ENCODE data around the gene PRSS56. TPM values are rescaled to one million over a fixed set of nuclear protein-coding genes. Genes with fewer than 3 reads are reported as not detected.
"Not testable (repeated sequence)": the region's sequence is repeated elsewhere in the genome, so short reads cannot be mapped to it uniquely, and the experiment has no call there.

PRSS56 gene
- total RNA-seq, 1 experiment from 2014 or later = not detected

GRCh38 chr2:232568161-232568560, 48.0 kb downstream of the PRSS56 start:
- no peak overlapping the region for H3K4me3 ChIP-seq (ENCODE audit: low read depth, low read length)
- no peak for DNase-seq
- ChIA-PET CTCF (no interaction called here), POLR2A (no interaction called here)
- Mint-ChIP-seq H3K36me3 (ENCODE audit: insufficient read depth, unreplicated experiment) (peaks cover 35% of the 10 kb centered on the region), H3K9me3 (ENCODE audit: unreplicated experiment) (no peaks in the 10 kb centered on the region), H3K4me1 (ENCODE audit: low read depth, unreplicated experiment) (no peaks in the 10 kb centered on the region), H3K27me3 (ENCODE audit: insufficient read depth, unreplicated experiment) (no peaks in the 10 kb centered on the region), H3K27ac (ENCODE audit: unreplicated experiment) (no peak overlapping the region), H3K4me3 (ENCODE audit: unreplicated experiment) (no peak overlapping the region)
- H3K27me3 ChIP-seq (replicated peaks; ENCODE audit: control insufficient read depth, insufficient read depth, low read length) = no peaks in the 10 kb centered on the region
- intact Hi-C loops (cut with micrococcal nuclease; ENCODE audit: unreplicated experiment) = no loop called here
- H3K9me3 ChIP-seq = no peaks in the 10 kb centered on the region
- no peak for TF ChIP-seq CTCF (IDR thresholded peaks at IDR 0.05; ENCODE audit: insufficient read depth in 1 of 2, low read depth in 1 of 2, low read length in 1 of 2, severe bottlenecking in 1 of 2, unreplicated experiment in 1 of 2)
- no peaks in the 10 kb centered on the region for H3K4me1 ChIP-seq
- BruUV-seq (replicated peaks) = no TSS peak
- H3K36me3 ChIP-seq (ENCODE audit: control insufficient read depth, insufficient read depth, low read length) = peaks cover 2% of the 10 kb centered on the region

GRCh38 chr2:232569541-232569940, 49.4 kb downstream of the PRSS56 start:
- POLR2A ChIA-PET = no interaction called here
- Mint-ChIP-seq H3K36me3 (ENCODE audit: insufficient read depth, unreplicated experiment) (peaks cover 41% of the 10 kb centered on the region), H3K4me3 (ENCODE audit: unreplicated experiment) (no peak overlapping the region), H3K27ac (ENCODE audit: unreplicated experiment) (no peak overlapping the region), H3K4me1 (ENCODE audit: low read depth, unreplicated experiment) (no peaks in the 10 kb centered on the region), H3K27me3 (ENCODE audit: insufficient read depth, unreplicated experiment) (no peaks in the 10 kb centered on the region), H3K9me3 (ENCODE audit: unreplicated experiment) (no peaks in the 10 kb centered on the region)
- no TSS peak for BruUV-seq (replicated peaks)
- Histone ChIP-seq H3K4me3 (ENCODE audit: low read depth, low read length) (no peak overlapping the region), H3K27me3 (replicated peaks; ENCODE audit: control insufficient read depth, insufficient read depth, low read length) (no peaks in the 10 kb centered on the region), H3K4me1 (no peaks in the 10 kb centered on the region), H3K36me3 (ENCODE audit: control insufficient read depth, insufficient read depth, low read length) (peaks cover 2% of the 10 kb centered on the region), H3K9me3 (no peaks in the 10 kb centered on the region)
- no peak for DNase-seq
- CTCF ChIA-PET = no interaction called here
- intact Hi-C loops (cut with micrococcal nuclease; ENCODE audit: unreplicated experiment) = no loop called here
- no peak for TF ChIP-seq CTCF (IDR thresholded peaks at IDR 0.05; ENCODE audit: insufficient read depth in 1 of 2, low read depth in 1 of 2, low read length in 1 of 2, severe bottlenecking in 1 of 2, unreplicated experiment in 1 of 2)

- POLR2A ChIA-PET; H3K9me3 Mint-ChIP-seq (ENCODE audit: unreplicated experiment); H3K9me3 ChIP-seq; CTCF ChIA-PET; H3K4me1 Mint-ChIP-seq (ENCODE audit: low read depth, unreplicated experiment); H3K27me3 Mint-ChIP-seq (ENCODE audit: insufficient read depth, unreplicated experiment); H3K36me3 ChIP-seq (ENCODE audit: control insufficient read depth, insufficient read depth, low read length); DNase-seq; BruUV-seq (replicated peaks); intact Hi-C loops (cut with micrococcal nuclease; ENCODE audit: unreplicated experiment); H3K4me1 ChIP-seq; H3K4me3 ChIP-seq (ENCODE audit: low read depth, low read length); H3K27me3 ChIP-seq (replicated peaks; ENCODE audit: control insufficient read depth, insufficient read depth, low read length); H3K27ac Mint-ChIP-seq (ENCODE audit: unreplicated experiment); H3K4me3 Mint-ChIP-seq (ENCODE audit: unreplicated experiment): not testable (repeated sequence)
- peaks cover 36% of the 10 kb centered on the region for H3K36me3 Mint-ChIP-seq (ENCODE audit: insufficient read depth, unreplicated experiment)
These were observed 50.3 kb downstream of the PRSS56 start for GRCh38 chr2:232570481-232570880.

- no peak for TF ChIP-seq CTCF (IDR thresholded peaks at IDR 0.05; ENCODE audit: insufficient read depth in 1 of 2, low read depth in 1 of 2, low read length in 1 of 2, severe bottlenecking in 1 of 2, unreplicated experiment in 1 of 2)
- no peak overlapping the region for H3K27ac Mint-ChIP-seq (ENCODE audit: unreplicated experiment)
- no peak for DNase-seq
- no peaks in the 10 kb centered on the region for H3K4me1 ChIP-seq
- H3K9me3 Mint-ChIP-seq (ENCODE audit: unreplicated experiment) = no peaks in the 10 kb centered on the region
- ChIA-PET POLR2A (no interaction called here), CTCF (no interaction called here)
- H3K9me3 ChIP-seq = no peaks in the 10 kb centered on the region
- H3K4me3 Mint-ChIP-seq (ENCODE audit: unreplicated experiment) = no peak overlapping the region
- H3K27me3 Mint-ChIP-seq (ENCODE audit: insufficient read depth, unreplicated experiment) = no peaks in the 10 kb centered on the region
- peaks cover 33% of the 10 kb centered on the region for H3K36me3 Mint-ChIP-seq (ENCODE audit: insufficient read depth, unreplicated experiment)
- H3K4me3 ChIP-seq (ENCODE audit: low read depth, low read length) = no peak overlapping the region
- no TSS peak for BruUV-seq (replicated peaks)
- H3K27me3 ChIP-seq (replicated peaks; ENCODE audit: control insufficient read depth, insufficient read depth, low read length) = no peaks in the 10 kb centered on the region
- no peaks in the 10 kb centered on the region for H3K4me1 Mint-ChIP-seq (ENCODE audit: low read depth, unreplicated experiment)
- H3K36me3 ChIP-seq (ENCODE audit: control insufficient read depth, insufficient read depth, low read length) = peaks cover 2% of the 10 kb centered on the region
- intact Hi-C loops (cut with micrococcal nuclease; ENCODE audit: unreplicated experiment) = no loop called here
These were observed 50.9 kb downstream of the PRSS56 start for GRCh38 chr2:232571026-232571474.

Measured in Caco-2 (cell line).